Measurements from ENCODE around the gene TRABD2A. TPM values are rescaled to one million over a fixed set of nuclear protein-coding genes. Genes with fewer than 3 reads are reported as not detected.
A peak's percentile ranks its signal among the peaks of the same experiment; 100 is the strongest.

The TRABD2A gene
- total and polyA plus RNA-seq, 9 of the 15 experiments (the other 6 are each of a cell fraction or from before 2014, with no cell fraction given), result 0.07 to 0.45 (median 0.25) TPM

GRCh38 chr2:84858123-84858522 is 22.8 kb downstream of the TRABD2A start:
- H3K9me3 ChIP-seq (replicated peaks; ENCODE audit: control insufficient read depth, insufficient read depth, low read depth, low read length), result no peaks in the 10 kb centered on the region
- peaks cover 0 to 10% of the 10 kb centered on the region in 2 experiments; a peak in 2 of 5 replicates for H3K4me1 ChIP-seq (replicated peaks in 1 of 2; ENCODE audit: control insufficient read depth in 2 of 2, insufficient read depth in 2 of 2, low read length in 2 of 2)
- no peak for DNase-seq (ENCODE audit: extremely low read depth in 1 of 4, low spot score in 3 of 4)
- in situ Hi-C loops (cut with MboI) (no loop called here), intact Hi-C loops (cut with micrococcal nuclease) (no loop called here)
- no peaks in the 10 kb centered on the region for H4K20me1 ChIP-seq (replicated peaks; ENCODE audit: control insufficient read depth, insufficient read depth, low read length)
- 7% methylated on average over 3 of the region's 3 CpGs for WGBS (ENCODE audit: insufficient coverage, low coverage, missing lambda C conversion rate)
- H3K36me3 ChIP-seq (ENCODE audit: control insufficient read depth, insufficient read depth, low read length), result no peaks in the 10 kb centered on the region
- FAIRE-seq, result peak; percentile 44
- H3K9ac ChIP-seq (ENCODE audit: insufficient read depth in 1 of 2, low read depth in 2 of 2, low read length in 2 of 2), result no peak overlapping the region
- H3K27me3 ChIP-seq (ENCODE audit: control insufficient read depth in 2 of 2, insufficient read depth in 2 of 2, low read length in 2 of 2), result peaks cover 16 to 40% of the 10 kb centered on the region in 2 experiments
- no peak overlapping the region for H3K4me2 ChIP-seq (ENCODE audit: insufficient read depth, low read length)
- H3K27ac ChIP-seq (ENCODE audit: extremely low read depth, low read depth, low read length), result no peak overlapping the region
- no TSS peak for BruUV-seq (replicated peaks)
- H2AFZ ChIP-seq (ENCODE audit: low read depth, low read length), result no peak overlapping the region
- no peak; the same call in 2 of the 3 replicates for ATAC-seq
- ChIA-PET POLR2A (interaction anchor here (0.7 to 1.4 kb wide), 2 partner anchors 9 to 31 kb away, joined by 3 to 4 read pairs; no protein-coding TSS in a partner anchor), CTCF (ENCODE audit: low intra/inter-chr PET ratio) (no interaction called here)
- H3K79me2 ChIP-seq (ENCODE audit: control insufficient read depth, insufficient read depth, low read length), result no peaks in the 10 kb centered on the region
- no peaks in the 10 kb centered on the region for H3K9me1 ChIP-seq (ENCODE audit: control insufficient read depth, insufficient read depth, low read length)
- no peak overlapping the region for H3K4me3 ChIP-seq
- TF ChIP-seq BRF1 (IDR thresholded peaks at IDR 0.05; ENCODE audit: borderline replicate concordance, extremely low read depth, insufficient read length) (no peak), HDAC2 (IDR thresholded peaks at IDR 0.05) (no peak), NCOR1 (IDR thresholded peaks at IDR 0.05) (no peak), ZBTB8A (IDR thresholded peaks at IDR 0.05; ENCODE audit: partially characterized antibody) (no peak), CBX3 (IDR thresholded peaks at IDR 0.05; ENCODE audit: borderline replicate concordance in 1 of 2, low read length in 2 of 2) (no peak), RAD21 (CRISPR knock-in tag; conservative IDR thresholded peaks at IDR 0.05 in 1 of 2, IDR thresholded peaks at IDR 0.05 in 1 of 2) (peak in 1 of 2 experiments; percentile 35; a peak in 2 of 4 replicates)
- TF ChIP-seq, protein P1, sequence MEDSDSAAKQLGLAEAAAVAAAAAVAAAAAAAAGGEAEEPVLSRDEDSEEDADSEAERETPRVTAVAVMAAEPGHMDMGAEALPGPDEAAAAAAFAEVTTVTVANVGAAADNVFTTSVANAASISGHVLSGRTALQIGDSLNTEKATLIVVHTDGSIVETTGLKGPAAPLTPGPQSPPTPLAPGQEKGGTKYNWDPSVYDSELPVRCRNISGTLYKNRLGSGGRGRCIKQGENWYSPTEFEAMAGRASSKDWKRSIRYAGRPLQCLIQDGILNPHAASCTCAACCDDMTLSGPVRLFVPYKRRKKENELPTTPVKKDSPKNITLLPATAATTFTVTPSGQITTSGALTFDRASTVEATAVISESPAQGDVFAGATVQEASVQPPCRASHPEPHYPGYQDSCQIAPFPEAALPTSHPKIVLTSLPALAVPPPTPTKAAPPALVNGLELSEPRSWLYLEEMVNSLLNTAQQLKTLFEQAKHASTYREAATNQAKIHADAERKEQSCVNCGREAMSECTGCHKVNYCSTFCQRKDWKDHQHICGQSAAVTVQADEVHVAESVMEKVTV (CRISPR knock-in tag; IDR thresholded peaks at IDR 0.05), result no peak
- TF ChIP-seq, protein P2, sequence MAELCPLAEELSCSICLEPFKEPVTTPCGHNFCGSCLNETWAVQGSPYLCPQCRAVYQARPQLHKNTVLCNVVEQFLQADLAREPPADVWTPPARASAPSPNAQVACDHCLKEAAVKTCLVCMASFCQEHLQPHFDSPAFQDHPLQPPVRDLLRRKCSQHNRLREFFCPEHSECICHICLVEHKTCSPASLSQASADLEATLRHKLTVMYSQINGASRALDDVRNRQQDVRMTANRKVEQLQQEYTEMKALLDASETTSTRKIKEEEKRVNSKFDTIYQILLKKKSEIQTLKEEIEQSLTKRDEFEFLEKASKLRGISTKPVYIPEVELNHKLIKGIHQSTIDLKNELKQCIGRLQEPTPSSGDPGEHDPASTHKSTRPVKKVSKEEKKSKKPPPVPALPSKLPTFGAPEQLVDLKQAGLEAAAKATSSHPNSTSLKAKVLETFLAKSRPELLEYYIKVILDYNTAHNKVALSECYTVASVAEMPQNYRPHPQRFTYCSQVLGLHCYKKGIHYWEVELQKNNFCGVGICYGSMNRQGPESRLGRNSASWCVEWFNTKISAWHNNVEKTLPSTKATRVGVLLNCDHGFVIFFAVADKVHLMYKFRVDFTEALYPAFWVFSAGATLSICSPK (IDR thresholded peaks at IDR 0.05; ENCODE audit: borderline replicate concordance), result no peak
- TF ChIP-seq, protein P3, sequence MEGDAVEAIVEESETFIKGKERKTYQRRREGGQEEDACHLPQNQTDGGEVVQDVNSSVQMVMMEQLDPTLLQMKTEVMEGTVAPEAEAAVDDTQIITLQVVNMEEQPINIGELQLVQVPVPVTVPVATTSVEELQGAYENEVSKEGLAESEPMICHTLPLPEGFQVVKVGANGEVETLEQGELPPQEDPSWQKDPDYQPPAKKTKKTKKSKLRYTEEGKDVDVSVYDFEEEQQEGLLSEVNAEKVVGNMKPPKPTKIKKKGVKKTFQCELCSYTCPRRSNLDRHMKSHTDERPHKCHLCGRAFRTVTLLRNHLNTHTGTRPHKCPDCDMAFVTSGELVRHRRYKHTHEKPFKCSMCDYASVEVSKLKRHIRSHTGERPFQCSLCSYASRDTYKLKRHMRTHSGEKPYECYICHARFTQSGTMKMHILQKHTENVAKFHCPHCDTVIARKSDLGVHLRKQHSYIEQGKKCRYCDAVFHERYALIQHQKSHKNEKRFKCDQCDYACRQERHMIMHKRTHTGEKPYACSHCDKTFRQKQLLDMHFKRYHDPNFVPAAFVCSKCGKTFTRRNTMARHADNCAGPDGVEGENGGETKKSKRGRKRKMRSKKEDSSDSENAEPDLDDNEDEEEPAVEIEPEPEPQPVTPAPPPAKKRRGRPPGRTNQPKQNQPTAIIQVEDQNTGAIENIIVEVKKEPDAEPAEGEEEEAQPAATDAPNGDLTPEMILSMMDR (IDR thresholded peaks at IDR 0.05 in 2 of 3, conservative IDR thresholded peaks at IDR 0.05 in 1 of 3; ENCODE audit: insufficient read depth in 2 of 3, low read depth in 1 of 3, low read length in 3 of 3), result peak; percentile 19 to 35 (median 34); a peak in 3 of 6 replicates
